Hepatocyte (in vitro differentiated cells): Measurements from ENCODE around the gene NFIA.

Experiments
- EZH2 ChIP-seq: fragments of 200-600 bp; sonication (generic); IDR thresholded peaks from 2 replicates; pipeline ENCODE4 v1.6.1; 2016; ENCODE audit warnings: antibody characterized with exemption, mild to moderate bottlenecking, borderline replicate concordance
- TF ChIP-seq, protein P1 (sequence below): fragments of 200-600 bp; sonication (generic); IDR thresholded peaks from 2 replicates; pipeline ENCODE4 v1.5.1; 2016; ENCODE audit warnings: antibody characterized with exemption, mild to moderate bottlenecking; ENCODE audit not compliant: poor library complexity

GRCh38 chr1:61158591-61158990 lies 76.2 kb downstream of the NFIA start:
- no peak for TF ChIP-seq EZH2
- TF ChIP-seq, protein P1, sequence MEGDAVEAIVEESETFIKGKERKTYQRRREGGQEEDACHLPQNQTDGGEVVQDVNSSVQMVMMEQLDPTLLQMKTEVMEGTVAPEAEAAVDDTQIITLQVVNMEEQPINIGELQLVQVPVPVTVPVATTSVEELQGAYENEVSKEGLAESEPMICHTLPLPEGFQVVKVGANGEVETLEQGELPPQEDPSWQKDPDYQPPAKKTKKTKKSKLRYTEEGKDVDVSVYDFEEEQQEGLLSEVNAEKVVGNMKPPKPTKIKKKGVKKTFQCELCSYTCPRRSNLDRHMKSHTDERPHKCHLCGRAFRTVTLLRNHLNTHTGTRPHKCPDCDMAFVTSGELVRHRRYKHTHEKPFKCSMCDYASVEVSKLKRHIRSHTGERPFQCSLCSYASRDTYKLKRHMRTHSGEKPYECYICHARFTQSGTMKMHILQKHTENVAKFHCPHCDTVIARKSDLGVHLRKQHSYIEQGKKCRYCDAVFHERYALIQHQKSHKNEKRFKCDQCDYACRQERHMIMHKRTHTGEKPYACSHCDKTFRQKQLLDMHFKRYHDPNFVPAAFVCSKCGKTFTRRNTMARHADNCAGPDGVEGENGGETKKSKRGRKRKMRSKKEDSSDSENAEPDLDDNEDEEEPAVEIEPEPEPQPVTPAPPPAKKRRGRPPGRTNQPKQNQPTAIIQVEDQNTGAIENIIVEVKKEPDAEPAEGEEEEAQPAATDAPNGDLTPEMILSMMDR = no peak
